Brain pericyte (primary cell): ENCODE measurements around the gene GORASP1.

Experiments
- DNase-seq: peaks from one replicate; pipeline ENCODE4 v3.0.0-alpha.2; 2012; ENCODE audit warnings: low read depth, low spot score

Gene GORASP1

DNA sequence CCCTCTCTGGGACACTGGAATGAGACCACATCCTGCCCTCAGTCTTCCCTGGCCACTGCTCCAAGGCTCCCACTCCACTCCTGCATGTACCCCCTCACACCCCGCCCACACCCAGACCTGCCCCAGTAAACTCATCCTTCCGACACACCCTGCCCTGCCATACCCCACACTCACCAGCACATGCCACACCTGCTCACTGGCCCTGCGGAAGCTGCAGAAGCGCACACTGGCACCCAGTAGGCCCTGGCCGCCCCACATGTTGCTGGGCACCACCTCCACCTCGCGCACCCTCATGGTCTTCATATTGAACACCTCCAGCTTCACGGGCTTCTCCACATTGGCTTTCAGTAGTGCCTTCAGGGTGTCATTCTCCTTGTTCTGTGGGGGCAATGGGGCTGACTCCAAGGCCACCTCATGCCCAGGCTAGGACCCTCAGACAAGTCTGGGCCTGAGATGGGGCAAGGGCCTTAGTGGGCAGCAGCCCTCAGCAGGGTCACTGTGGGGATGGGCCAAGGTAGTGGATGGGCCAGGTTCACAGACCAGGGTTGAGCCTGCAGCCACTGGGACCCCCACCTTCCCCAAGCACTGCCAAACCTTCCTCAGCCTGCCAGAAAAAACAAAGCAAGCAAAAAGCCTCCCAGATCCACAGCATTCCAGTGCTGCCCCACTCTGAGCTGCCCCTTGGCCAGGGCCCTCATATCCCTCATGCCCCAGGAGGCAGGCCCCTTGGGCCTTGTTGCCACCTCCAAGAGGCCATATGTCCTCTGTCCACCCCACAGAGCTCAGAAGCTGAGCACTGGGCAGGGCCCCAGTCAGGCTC is 4.7 kb downstream of the GORASP1 start:
- no peak for DNase-seq

DNA sequence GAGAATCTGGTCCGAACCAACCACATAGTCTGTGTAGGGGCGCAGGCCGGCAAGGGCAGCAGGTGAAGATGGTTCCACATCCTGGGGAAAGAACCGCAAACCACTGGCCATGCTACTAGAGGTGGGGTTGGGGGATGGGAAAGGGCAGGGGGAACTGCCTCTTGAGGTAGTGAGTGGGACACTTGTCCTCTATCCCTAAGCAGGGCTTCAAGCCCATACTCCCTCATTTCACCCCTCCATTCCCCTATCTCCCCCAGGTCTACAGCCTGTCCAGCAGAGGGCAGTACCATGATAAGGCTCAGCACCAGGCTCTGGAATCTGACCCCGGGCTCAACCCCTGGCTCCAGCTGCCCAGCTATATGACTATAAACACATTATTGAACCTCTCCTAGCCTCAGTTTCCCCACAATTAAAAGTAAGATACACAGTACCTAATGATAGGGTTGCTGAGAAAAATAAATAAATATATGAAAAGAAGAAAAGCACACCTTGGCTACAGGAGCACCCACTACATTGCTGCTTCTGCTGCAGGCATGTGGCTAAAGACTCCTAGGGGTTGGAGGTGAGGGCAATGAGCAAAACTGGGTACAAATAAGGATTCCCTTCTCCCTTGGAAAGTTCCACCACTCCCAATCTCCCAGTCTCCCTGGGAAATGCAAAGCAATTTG is 6.3 kb downstream of the GORASP1 start:
- DNase-seq, result no peak

DNA sequence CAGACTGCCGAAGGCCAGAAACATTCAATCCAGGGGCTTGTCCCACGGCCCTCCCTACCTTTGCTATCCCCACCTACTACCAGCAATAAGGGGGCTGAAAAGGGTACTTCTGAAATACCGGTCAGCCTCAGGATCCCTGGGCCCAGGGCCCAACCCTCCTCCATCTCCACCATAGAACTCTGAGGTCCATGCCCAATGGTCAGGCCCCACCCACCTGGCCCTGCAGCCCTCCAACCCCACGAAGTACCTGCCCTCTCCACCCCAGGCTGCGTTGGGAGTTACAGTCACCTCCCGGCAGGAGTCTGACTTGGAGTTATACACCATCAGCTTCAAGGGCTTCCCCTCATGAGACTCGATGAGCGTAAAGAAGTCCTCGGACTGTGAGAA is 6.9 kb downstream of the GORASP1 start:
- no peak for DNase-seq

DNA sequence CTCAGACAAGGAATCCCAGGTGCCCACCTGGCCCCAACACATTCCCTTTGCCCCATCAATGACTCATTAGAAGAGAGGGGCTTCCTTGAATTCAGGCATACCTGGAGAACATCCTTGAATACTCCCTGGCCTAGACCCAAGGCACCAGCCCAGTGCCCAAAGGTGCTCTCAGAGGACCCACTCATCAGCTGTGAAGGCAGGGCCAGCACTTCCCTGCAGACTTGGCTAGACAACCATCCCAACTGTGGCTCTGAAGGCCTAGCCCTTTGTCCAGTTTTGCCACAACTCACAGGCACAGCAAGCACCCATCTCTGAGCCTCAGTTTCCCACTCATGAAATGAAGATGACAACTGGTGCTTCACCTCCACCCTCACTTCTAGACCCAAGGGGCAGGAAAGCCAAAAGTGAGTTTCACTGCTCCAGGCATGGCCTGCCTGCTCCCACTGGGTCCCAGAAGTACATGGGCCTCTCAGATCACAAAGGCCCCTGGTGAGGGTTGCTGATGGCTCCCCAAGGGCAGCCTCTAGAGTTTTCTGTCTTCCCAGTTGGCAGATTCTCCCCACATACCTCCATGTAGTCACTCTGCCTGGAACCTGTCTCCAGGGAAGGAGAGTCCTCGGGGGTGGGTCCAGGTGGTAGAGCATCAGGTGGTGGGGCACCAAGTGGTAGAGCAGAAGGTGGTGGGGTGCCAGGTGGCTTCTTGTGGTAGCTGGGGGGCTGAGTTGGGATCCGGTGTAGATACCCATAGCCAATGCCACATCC is 7.5 kb downstream of the GORASP1 start:
- DNase-seq, result no peak

DNA sequence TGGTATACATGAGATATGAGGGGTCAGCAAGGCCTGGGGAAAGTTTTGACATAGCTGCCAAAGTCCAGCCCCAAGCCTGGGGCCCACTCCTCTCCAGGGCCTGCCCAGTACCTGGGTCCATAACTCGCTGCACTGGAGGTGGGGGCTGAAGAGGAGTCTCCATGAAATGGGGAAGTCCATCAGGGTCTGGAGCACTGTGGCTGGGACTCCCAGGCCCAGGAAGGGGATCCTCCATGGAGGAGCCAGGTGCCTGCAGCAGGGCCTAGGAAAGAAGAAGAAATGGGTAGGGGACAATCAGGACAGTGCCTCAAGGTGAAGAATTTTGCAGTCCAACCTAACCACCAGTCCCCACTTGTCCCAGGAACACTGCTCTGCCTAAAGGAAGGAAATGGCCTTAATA is 8.2 kb downstream of the GORASP1 start:
- no peak for DNase-seq

DNA sequence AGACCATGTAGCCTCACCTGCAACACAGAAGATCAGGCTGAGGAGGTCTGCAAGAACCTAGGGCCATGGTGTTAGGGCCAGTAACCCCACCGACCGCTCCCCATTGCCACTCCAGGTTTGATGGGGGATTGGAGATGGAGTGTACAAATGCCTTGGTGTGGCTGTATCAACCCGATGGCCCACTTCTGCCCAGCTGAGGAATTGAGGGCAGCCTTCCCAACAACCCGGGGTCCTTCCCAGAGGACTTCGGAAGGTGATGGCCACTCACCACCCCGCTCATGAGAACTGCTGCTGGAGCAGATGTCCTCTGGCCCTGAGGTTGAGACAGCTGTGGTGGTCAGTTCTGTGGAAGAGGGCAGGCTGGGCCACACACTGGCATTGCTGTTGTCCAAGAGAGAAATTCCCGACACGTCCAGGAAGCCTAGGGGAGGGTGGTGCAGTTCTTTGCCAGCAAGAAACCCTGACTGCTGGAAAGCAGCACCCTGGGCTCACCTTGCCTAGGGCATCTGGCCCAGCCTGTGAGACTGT is 8.9 kb downstream of the GORASP1 start:
- no peak for DNase-seq

DNA sequence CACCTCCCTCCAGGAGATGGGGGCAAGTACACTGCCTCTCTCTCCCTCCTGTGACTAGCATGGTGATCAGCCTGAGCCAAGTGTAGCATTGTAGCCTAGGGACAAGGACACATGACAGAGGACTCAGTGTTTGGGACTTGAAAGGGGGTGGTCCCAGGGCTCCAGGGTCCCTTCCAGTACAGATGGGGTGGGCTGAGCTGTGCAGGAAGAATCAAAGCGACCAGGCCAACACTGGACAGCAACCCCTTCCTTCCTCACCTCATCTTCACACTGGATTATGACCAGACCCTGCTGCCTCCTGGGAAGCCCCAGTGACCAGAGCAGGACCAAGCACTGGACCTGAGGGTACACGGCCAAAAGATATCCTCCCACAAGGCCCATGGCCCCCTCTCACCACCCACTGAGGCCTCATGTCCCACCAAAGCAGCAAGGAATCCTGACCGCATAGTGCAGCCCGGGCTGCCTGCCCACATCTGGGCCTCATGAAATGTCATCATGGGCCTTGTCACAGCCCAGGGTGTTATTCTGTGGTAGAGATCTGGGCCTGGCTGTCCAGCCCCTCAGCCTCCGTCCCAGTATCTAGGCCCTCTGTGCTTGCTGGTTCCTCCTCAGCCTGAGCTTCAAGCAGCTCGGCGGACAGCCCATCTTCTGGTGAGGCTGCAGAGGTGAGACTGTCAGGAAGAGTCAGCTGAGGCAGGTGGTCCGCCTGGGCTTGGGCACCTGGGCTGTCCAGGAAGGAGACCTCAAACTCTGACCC is 9.5 kb downstream of the GORASP1 start:
- DNase-seq, result no peak

DNA sequence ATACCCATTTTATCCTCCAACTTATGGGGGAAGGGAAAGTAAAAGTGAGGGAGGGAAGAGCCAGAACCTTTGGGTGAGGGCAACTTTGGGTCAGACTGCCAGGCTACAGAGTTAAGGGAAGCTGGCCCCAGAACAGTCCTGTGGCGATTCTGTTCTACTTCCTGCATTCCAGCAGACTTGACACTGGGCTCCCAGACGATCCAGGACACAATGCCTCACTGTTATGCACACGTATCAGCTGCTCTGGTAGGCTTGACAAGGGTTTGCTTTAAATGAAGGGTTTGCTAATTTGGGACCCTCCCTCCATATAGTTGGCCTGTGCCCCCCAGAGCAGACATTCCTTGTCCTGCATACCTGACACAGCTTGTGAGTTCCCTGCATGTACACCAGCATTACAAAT is 10.7 kb downstream of the GORASP1 start:
- DNase-seq, result no peak

DNA sequence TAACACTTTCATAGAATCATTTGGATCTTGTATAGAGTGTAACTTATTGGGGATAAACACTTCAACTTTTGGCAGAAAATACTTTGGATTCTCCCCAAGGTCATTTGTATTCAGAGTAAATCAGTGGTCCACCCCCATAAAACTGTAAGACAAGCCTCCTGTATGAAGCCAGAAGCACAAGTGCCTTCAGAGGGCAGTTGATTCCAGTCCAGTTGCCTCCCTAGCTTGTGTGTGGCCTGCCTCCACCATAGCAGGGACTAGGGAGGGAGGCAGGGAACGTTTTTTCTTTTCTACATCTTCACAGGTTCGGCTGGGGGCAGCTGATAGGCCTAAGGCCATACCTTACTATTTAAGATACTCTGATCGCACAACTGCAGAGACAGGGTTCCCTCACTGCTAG is 11.6 kb downstream of the GORASP1 start:
- no peak for DNase-seq

DNA sequence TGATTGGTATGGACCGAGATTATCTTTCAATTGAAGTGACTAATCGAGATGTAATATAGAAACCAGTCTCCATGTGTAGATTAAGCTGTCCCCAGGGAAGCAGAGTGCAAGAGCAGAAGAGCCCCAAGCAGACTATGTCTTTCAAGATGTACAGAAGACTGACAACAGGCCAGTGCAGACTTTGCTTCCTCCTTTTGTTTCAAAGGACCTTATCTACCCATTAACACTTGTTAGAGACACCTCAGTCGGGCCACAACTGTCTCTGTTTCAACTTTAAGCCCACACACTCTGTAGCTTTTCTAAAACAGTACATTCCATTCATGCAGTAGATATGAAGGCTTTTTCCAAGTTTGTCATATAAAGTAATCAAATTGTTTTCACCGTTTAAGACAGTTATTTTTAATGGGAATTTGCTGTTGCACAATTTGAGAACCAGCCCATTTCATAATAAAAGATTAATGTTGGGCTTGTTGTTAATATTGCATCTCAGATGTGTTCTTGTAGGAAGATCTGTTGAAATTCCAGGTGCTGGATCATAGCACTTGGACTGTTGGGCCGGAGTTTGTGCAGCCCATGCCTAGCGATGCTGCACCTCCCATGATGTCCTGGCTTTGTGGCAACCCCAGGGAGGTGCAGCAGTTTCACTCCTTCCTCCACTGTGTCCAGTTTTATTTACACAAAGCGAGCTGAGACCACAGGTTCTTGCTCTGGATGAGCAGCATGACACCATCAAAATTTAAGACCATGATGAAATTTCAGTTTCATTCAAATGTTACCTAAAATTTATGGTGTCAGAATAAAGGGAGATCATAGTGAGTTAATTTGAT is 12.4 kb downstream of the GORASP1 start:
- DNase-seq, result no peak

DNA sequence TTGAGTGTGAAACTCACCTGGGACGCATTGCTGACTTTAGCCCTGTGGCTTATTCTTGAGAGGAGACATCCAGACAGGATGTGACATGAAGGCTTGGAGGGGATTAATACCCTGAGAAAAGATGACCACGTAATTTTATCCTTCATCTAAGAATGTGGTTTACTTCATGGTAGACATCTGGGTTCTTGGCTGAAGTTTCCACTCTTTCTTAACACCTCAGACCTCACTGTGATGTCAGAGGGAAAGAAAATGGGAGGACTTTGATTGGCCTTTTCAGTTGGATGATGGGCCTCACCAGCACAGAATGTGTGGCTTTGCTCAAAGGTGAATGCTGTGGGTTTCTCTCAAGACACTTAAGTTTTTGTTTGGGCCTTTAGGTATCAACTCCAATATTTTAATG is 16.5 kb downstream of the GORASP1 start:
- DNase-seq, result no peak

DNA sequence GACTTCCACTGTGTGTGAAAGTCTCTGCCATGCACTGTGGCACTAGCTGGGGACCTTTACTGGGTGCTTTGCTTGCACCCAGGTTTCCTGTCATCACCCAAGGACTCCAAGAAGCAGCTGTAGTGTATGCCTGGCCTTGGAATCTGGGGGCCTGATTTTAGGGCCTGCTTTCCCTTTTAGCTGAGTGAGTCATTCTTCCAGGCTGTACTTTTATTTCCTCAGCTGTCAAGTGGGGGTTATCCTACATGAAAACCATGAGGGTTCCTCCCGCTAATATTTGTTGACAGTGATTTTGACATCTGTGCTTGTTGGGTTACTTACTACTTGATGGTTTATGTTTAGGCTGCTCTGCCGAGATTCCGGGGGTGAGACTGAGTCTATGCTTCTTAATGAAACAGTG is 18.5 kb downstream of the GORASP1 start:
- DNase-seq, result no peak

DNA sequence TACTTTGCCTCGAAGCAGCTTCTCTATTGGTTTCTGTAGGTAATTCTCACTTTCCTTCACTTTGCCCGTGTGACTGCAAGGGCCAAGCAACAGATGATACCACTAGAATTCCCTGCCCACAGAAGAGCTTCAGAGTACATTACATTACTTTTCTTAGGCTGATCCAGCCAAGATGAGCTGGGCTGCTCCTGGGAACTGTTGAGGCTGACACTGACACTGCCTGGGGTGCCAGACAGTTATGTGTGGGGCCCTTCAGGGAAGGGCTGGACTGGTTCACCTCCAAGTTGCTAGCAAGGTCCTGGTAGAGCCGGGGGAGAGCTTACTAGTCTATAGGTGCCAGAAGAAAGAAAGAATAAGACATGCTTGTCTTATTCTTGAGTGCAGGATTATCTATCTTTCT is 19.0 kb downstream of the GORASP1 start:
- DNase-seq, result no peak

DNA sequence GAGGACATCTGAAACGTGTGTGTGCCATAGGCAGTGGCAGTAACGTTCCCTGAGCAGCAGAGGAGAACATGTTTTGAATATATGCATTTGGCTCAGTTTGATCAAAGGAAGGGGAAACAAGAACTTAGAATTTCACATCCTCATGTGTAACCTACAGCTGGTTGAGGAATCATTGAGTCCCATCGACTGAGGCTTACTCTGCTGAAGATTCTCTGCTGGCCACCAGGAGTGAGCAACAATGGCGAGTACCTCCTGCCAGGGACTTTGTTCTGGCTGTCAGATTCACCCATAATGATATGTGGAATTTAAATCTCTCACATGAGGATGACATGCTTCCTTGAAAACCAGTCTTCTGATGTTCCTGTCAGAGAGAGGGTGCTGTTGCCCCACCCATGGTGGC is 21.3 kb downstream of the GORASP1 start:
- DNase-seq, result no peak

DNA sequence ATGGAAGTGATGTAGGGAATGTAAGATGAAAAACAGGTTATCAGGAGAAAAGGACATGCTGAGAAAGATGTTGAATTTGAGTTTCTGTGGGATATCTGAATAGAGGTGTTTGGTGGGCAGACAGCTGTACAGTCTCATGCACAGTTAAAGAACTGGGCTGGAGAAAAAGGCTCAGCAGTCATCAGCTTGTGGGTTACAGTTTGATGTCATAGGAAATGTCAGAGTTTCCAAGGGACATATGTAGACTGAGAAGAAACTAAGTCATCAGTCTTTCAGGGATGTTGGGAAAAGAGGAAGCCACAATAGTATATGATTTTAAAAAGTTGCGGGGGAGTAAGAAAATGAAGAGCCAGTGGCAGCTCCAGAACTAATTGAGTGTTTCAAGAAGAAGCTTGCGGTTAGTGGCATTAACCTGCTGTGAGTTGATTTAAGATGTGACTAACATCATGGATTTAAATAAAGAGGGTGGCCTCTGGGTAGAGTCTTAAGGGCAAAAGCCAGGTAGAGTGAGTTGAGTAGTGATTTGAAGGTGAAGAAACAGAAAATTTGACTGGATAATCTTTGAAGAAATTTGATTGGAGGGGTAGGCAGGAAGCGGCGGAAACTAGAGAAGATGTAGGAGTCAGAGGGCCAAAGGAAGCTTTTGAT is 24.6 kb downstream of the GORASP1 start:
- DNase-seq, result no peak

DNA sequence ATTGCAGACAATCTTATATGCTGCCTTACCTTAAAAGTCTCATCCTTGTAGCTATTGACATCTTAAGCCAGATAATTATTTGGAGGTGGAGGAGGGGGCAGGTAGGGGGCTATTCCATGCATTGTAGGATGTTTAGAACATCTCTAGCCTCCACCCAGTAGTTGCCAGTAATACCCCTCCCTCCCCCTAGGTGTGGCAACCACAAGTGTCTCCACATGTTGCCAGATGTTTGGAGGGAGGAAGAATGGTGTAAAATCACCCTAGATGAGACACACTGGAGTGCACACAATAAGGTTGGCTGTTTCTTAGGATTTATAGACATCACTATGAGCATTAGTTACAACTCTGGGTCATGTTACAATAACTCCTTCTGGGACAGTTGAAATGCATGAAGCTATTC is 27.4 kb downstream of the GORASP1 start:
- DNase-seq, result no peak

DNA sequence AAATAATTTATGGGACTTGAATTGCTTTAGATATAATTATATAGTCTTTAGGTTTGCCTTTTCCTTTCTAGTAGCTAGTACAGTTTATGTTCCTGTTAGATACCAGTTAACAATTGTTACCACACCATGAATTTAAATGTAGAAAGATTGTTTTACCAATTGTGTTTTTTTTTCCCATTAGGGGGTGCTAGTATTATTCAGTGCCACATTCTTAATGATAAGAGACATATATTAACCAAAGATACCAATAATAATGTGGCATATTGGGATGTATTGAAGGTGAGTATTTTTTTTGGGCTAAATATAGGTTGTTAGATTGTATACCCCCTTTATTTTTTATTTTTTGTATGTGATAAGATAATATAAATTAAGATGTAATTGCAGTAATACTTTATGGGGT is 27.9 kb downstream of the GORASP1 start:
- DNase-seq, result no peak

DNA sequence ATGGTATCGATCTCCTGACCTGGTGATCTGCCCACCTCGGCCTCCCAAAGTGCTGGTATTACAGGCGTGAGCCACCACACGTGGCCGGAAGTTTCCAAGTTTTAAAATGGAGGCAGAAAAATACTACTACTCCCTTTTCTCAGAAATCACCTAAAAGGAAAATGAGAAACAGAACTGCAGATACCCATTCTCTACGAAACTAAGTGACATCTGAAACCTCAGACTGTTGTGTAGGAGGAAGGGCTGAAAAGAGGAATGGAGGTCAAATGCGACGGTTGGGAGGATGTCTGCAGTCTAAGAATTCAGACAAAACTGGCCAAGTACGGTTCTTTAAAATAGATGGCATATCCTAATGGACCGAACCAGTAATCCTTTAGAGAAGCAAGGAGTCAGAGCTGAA is 31.5 kb downstream of the GORASP1 start:
- DNase-seq, result no peak

DNA sequence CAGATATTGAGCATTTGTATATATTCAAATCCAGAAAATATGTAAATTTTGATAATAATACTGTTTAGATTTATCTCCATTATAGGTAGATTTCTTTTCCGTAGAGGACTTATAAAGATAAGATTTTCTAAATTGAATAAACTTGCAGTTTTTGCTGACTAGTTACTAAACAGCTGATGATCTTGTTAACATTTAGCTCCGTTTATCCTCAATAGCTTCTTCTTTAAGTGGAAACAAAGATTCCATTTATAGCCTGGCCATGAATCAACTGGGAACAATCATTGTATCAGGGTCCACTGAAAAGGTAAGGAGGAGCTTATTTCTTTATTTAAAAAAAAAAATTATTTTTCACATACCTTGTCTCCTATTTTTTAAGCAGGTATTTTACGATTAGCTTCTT is 38.9 kb downstream of the GORASP1 start:
- DNase-seq, result no peak

DNA sequence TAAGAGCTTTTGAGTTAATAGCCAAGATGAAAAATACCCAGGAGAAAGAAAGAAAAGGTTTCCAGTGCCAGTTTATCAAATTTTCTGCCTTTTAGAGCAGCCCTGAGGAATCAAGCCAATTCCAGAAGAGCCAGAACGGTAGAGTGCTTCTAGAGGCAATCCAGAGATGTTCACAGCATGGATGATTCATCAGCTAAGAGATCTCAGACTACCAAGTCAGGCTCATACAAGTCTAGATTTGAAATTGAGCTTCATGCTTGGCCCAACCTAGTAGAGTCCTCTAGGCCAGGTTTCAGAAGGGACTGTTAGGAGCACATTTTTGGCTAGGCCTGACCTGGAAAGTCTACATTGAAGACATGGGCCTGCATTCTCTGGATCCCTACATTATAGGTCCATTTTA is 40.1 kb downstream of the GORASP1 start:
- no peak for DNase-seq
